Chondrocyte (in vitro differentiated cells): ENCODE data around the gene DIABLO. TPM values are rescaled to one million over a fixed set of nuclear protein-coding genes. Genes with fewer than 3 reads are reported as not detected.

Experiments used
- DNase-seq: peaks from one replicate; pipeline ENCODE4 v3.0.0; 2021; ENCODE audit warnings: mixed read lengths, low spot score
- H3K27ac Mint-ChIP-seq: one replicate; pipeline ENCODE4 v1.8.0; 2021; ENCODE audit warnings: mild to moderate bottlenecking, moderate library complexity, mixed read lengths; ENCODE audit not compliant: unreplicated experiment
- H3K27me3 Mint-ChIP-seq: 2 replicates; pipeline ENCODE4 v1.8.0; 2021; ENCODE audit warnings: low read depth, mixed read lengths
- H3K36me3 Mint-ChIP-seq: 2 replicates; pipeline ENCODE4 v1.8.0; 2021; ENCODE audit warnings: low read depth, mixed read lengths
- H3K4me1 Mint-ChIP-seq: 2 replicates; pipeline ENCODE4 v1.8.0; 2021; ENCODE audit warnings: low read depth, mild to moderate bottlenecking, mixed read lengths
- H3K4me3 Mint-ChIP-seq: one replicate; pipeline ENCODE4 v1.8.0; 2021; ENCODE audit warnings: mild to moderate bottlenecking, moderate library complexity, mixed read lengths; ENCODE audit not compliant: unreplicated experiment
- H3K9me3 Mint-ChIP-seq: 2 replicates; pipeline ENCODE4 v1.8.0; 2021; ENCODE audit warnings: low read depth, mixed read lengths
- CTCF ChIP-seq: fragments of 200-600 bp; sonication (generic); IDR thresholded peaks from 2 replicates; pipeline ENCODE4 v1.5.0; 2021; ENCODE audit warnings: antibody characterized with exemption, mild to moderate bottlenecking, moderate library complexity
- total RNA-seq: library from RNA; stranded (reverse); gene quantifications from 3 replicates; pipeline ENCODE4 v1.2.1, GENCODE V29; 2021

Gene DIABLO
- total RNA-seq, 1 donor from 2014 or later: 47.7 TPM

DNA sequence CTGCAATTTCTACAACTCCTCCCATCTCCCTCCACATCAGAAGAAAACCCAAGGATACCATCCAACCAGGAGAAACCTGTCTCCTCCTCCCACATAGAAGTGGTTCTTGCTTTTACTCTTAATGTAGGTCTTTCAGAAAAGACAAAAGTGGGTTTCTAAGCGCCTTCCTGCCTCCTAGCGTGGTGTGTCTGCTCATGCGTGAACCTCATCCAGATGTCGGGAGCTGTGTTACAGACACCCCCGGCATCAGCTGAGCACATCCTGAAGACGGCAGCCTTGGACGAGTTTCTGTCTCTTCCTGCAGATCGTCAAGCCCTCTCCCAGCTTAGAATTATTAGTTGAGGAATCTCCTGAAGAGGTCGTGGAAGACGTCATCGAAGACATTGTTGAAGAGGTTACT is 33.4 kb downstream of the DIABLO start:
- Mint-ChIP-seq H3K4me3 (no peak overlapping the region), H3K27ac (no peak overlapping the region), H3K36me3 (peaks cover 7% of the 10 kb centered on the region), H3K27me3 (peaks cover 3% of the 10 kb centered on the region), H3K9me3 (peaks cover 13% of the 10 kb centered on the region), H3K4me1 (peaks cover 1% of the 10 kb centered on the region)
- no peak for TF ChIP-seq CTCF
- peak; percentile 39 for DNase-seq

DNA sequence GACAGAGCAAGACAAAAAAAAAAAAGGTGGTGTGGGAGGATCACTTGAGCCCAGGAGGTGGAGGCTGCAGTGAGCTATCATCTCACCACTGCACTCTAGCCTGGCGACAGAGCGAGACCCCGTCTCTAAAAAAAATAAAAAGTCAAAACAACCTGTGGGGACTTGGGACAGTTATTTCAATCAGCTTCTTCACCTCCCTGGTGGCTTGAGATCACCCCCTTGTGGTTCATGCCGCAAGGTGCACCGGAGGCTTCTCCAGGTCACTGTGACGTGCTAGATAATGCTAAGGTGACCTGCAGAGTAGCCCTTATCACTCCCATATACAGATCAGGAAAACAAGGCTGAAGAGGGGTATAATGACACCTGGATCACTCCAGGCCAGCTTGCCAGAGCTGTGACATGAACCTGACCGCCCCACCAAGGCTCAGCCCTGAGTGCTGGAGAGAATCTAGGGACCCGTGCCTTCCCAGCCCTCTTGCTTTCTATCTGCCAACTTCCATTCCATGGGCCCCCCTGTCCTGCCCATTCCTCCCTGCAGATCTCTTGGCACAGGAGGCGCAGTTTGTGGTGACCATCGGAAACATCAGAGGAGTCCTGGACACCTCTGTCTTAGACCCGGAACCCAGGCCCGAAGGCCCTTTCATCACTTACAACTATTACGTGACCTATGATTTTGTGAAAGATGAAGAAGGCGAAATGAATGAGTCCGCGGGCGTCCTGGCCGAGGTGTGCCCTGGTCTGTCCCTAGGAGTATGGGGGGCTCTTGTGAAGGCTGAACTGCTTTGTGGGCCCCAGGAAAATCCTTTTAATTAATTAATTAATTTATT is 34.8 kb downstream of the DIABLO start:
- no peak for DNase-seq
- Mint-ChIP-seq H3K4me3 (no peak overlapping the region), H3K27me3 (peaks cover 3% of the 10 kb centered on the region)

DNA sequence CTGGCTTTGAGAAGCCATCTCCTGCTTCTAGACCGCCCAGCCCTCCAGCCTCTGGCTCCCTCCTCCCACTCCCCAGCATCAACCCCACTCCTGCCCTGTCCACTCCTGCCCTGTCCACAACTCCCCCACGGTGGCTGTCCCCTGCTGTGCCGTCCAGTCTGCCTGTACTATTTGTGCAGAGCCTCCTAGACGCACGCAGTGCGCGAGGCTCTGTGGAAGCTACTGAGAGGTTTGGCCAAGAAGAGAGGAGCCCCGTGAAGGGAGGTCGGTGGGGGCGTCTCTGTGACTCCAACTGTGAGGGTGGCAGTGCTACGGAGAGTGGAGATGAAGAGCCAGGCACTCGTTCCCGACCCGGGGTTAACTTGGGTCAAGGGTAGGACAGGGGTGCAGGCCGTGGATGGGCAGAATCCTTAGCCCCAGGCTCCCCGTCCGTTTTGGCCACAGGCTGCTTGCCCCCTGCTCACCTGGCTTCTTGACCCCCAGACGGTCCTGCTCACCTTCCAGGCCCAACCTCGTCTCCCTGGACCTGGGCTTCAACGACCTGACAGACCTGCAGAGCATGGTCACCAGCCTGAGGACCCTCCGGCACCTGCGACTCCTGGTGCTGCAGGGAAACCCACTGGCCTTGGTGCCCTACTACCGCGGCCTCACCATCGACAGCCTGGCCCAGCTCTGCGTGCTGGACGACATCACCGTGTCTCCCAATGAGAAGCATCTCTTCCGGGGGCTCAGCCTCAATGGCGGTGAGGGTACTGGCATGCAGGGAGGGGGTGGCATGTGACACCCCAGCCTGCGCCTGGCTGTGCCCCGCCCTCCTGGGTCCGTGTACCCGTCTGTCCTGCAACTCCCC is 36.0 kb downstream of the DIABLO start:
- no peak overlapping the region for H3K4me3 Mint-ChIP-seq
- no peaks in the 10 kb centered on the region for H3K4me1 Mint-ChIP-seq
- H3K9me3 Mint-ChIP-seq: peaks cover 3% of the 10 kb centered on the region
- H3K27me3 Mint-ChIP-seq: peaks cover 3% of the 10 kb centered on the region
- no peak for DNase-seq
- no peak for TF ChIP-seq CTCF
- H3K27ac Mint-ChIP-seq: no peak overlapping the region
- peaks cover 2% of the 10 kb centered on the region for H3K36me3 Mint-ChIP-seq

More for the DNA sequence above, 34.8 kb downstream of the DIABLO start:
- no peak overlapping the region for H3K27ac Mint-ChIP-seq
- no peaks in the 10 kb centered on the region for H3K4me1 Mint-ChIP-seq
- H3K36me3 Mint-ChIP-seq: peaks cover 7% of the 10 kb centered on the region
- TF ChIP-seq CTCF: peak; percentile 83
- peaks cover 13% of the 10 kb centered on the region for H3K9me3 Mint-ChIP-seq

DNA sequence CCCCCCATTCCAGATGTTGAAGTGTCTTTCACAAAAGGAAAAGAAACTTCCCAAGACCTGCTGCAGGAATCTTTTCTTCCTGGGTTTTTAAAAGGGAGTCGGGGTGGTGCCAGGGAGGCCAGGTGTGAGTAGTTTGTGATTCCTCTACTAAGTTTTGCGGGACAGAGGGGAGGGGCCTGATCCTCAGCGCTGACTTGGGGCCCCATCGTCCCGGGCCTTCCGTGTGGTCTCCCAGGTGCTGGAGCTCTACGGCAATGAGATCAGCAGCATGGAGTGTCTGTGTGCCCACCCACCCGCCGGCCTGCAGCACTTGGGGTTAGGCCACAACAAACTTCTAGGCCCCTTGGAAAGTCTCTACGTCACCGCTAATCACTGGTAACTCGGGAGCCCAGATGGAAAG is 38.4 kb downstream of the DIABLO start:
- no peak for DNase-seq
- Mint-ChIP-seq H3K9me3 (no peaks in the 10 kb centered on the region), H3K27ac (no peak overlapping the region), H3K27me3 (peaks cover 1% of the 10 kb centered on the region), H3K4me1 (peaks cover 3% of the 10 kb centered on the region), H3K36me3 (no peaks in the 10 kb centered on the region), H3K4me3 (no peak overlapping the region)
- TF ChIP-seq CTCF: no peak

DNA sequence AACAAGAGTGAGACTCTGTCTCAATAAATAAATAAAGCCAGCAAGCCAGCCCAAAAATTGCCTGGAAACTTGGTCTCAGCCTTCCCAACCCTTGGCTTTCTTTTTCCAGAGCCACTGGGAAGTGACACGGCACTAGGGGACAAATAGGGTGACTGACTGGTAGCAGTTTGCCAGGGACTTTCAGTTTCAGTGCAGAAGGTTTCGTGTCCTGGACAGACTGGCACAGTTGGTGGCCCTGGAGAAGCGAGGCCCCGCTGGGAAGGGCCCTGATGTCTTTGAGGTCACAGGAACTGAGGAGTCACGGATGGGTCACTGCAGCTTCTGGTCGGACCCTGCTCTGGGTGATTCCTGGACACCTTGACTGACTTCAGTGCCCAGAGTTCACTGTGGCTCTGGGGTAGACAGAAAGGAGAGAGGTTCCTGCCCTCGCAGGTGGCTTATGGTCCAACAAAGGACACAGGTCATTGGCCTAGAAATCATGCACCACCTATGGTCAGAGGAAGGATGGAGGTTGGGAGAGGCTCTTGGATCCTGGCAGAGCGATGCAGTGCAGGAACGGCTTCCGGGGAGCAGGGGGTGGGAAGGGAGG is 40.3 kb downstream of the DIABLO start:
- H3K9me3 Mint-ChIP-seq: no peaks in the 10 kb centered on the region
- no peak for DNase-seq
- no peak overlapping the region for H3K4me3 Mint-ChIP-seq
- peaks cover 5% of the 10 kb centered on the region for H3K4me1 Mint-ChIP-seq
- no peak for TF ChIP-seq CTCF
- no peak overlapping the region for H3K27ac Mint-ChIP-seq
- H3K36me3 Mint-ChIP-seq: no peaks in the 10 kb centered on the region
- H3K27me3 Mint-ChIP-seq: no peaks in the 10 kb centered on the region
